ENCODE results near the gene RBM47. TPM values are rescaled to one million over a fixed set of nuclear protein-coding genes. Genes with fewer than 3 reads are reported as not detected.

Gene RBM47
- total and polyA plus RNA-seq, 10 of the 15 experiments (the other 5 are each of a cell fraction or from before 2014, with no cell fraction given), result 7.9 to 45.0 (median 28.7) TPM

GRCh38 chr4:40473578-40474388, 155.9 kb downstream of the RBM47 start (continued):
- TF ChIP-seq NR2C1 (IDR thresholded peaks at IDR 0.05), result peak; percentile 89

GRCh38 chr4:40471923-40472322, 157.7 kb downstream of the RBM47 start:
- peaks cover 14% of the 10 kb centered on the region for H3K4me1 ChIP-seq (ENCODE audit: control insufficient read depth, insufficient read depth, low read length)
- H4K20me1 ChIP-seq (ENCODE audit: control insufficient read depth, insufficient read depth), result no peaks in the 10 kb centered on the region
- in situ Hi-C loops (cut with MboI) (no loop called here), intact Hi-C loops (cut with micrococcal nuclease; ENCODE audit: unreplicated experiment) (no loop called here)
- ATAC-seq (no peak), FAIRE-seq (no peak), DNase-seq (ENCODE audit: low read depth, low spot score) (no peak)
- no peaks in the 10 kb centered on the region for H3K9me3 ChIP-seq (replicated peaks; ENCODE audit: control insufficient read depth, insufficient read depth, low read length)
- no peak overlapping the region for H3K4me2 ChIP-seq (ENCODE audit: control insufficient read depth, insufficient read depth)
- 97% methylated on average over 3 of the region's 3 CpGs for WGBS (ENCODE audit: insufficient coverage, insufficient replicate concordance, low lambda C conversion rate, missing lambda C conversion rate)
- H3K4me3 ChIP-seq, result no peak overlapping the region
- no peaks in the 10 kb centered on the region for H3K27me3 ChIP-seq (replicated peaks in 1 of 2; ENCODE audit: control insufficient read depth in 2 of 2, insufficient read depth in 2 of 2, low read length in 1 of 2)
- no peak overlapping the region for H3K27ac ChIP-seq (ENCODE audit: control insufficient read depth, insufficient read depth)
- peaks cover 0 to 4% of the 10 kb centered on the region in 2 experiments for H3K36me3 ChIP-seq (ENCODE audit: control insufficient read depth in 2 of 2, insufficient read depth in 2 of 2, low read length in 1 of 2)
- ChIA-PET RAD21 (ENCODE audit: unreplicated experiment) (interaction anchor here (1.1 to 2.3 kb wide), 4 partner anchors 9 to 43 kb away, joined by 3 to 9 read pairs (median 4); no protein-coding TSS in a partner anchor), SMC1A (ENCODE audit: uncharacterized antibody, unreplicated experiment) (interaction anchor here (1.4 to 9.9 kb wide), 4 partner anchors 11 to 105 kb away, joined by 3 to 102 read pairs (median 22); no protein-coding TSS in a partner anchor), CTCF (interaction anchor here (1.0 to 3.3 kb wide), 3 partner anchors 9 to 19 kb away, joined by 3 to 16 read pairs (median 11); no protein-coding TSS in a partner anchor), POLR2A (interaction anchor here (2.5 to 4.7 kb wide), 2 partner anchors 10 to 19 kb away, joined by 6 to 29 read pairs; no protein-coding TSS in a partner anchor)
- BruUV-seq (replicated peaks), result no TSS peak
- peaks cover 36% of the 10 kb centered on the region for H3K79me2 ChIP-seq (ENCODE audit: control insufficient read depth, insufficient read depth, low read length)
- H2AFZ ChIP-seq (ENCODE audit: control insufficient read depth, low read depth, low read length), result no peak overlapping the region
- TF ChIP-seq JUNB (IDR thresholded peaks at IDR 0.05) (peak; percentile 51), MYB (IDR thresholded peaks at IDR 0.05; ENCODE audit: borderline replicate concordance, low read depth, low read length) (no peak), ZBTB33 (IDR thresholded peaks at IDR 0.05) (no peak), DPF2 (IDR thresholded peaks at IDR 0.05) (0 out of 2 replicates have a peak, but pooled peaks have one; percentile 34), KDM1A (IDR thresholded peaks at IDR 0.05; ENCODE audit: borderline replicate concordance) (no peak), NR2F1 (conservative IDR thresholded peaks at IDR 0.05) (peak; percentile 34; the same call in 1 of the 2 replicates), NFIC (IDR thresholded peaks at IDR 0.05; ENCODE audit: low read depth, low read length) (0 out of 2 replicates have a peak, but pooled peaks have one; percentile 20)
- H3K9ac ChIP-seq (ENCODE audit: control insufficient read depth, insufficient read depth, low read length), result no peak overlapping the region

Measured in GM12878 (cell line).